H9 (cell line): Measurements from ENCODE around the gene TMOD1. TPM values are rescaled to one million over a fixed set of nuclear protein-coding genes. Genes with fewer than 3 reads are reported as not detected.

Source experiments
- DNase-seq: peaks from one replicate; pipeline ENCODE4 v3.0.0-alpha.2; 2017
- H2AFZ ChIP-seq: one replicate; pipeline ENCODE4 v1.6.1; 2013; ENCODE audit warnings: mild to moderate bottlenecking, low read length, control low read depth, moderate library complexity
- H2AK5ac ChIP-seq: 2 replicates; pipeline ENCODE4 v1.6.1; 2013; ENCODE audit warnings: low read length, control low read depth, mixed read lengths; ENCODE audit not compliant: insufficient read length
- H2BK120ac ChIP-seq: one replicate; pipeline ENCODE4 v1.6.1; 2013; ENCODE audit warnings: low read depth, mild to moderate bottlenecking, low read length, control low read depth, inconsistent platforms; ENCODE audit not compliant: poor library complexity, severe bottlenecking
- H2BK12ac ChIP-seq: 2 replicates; pipeline ENCODE4 v1.6.1; 2013; ENCODE audit warnings: low read length, control low read depth, mixed read lengths, low read depth; ENCODE audit not compliant: insufficient read length
- H2BK15ac ChIP-seq: 2 replicates; pipeline ENCODE4 v1.6.1; 2013; ENCODE audit warnings: low read depth, low read length, control low read depth
- H2BK20ac ChIP-seq: one replicate; pipeline ENCODE4 v1.6.1; 2013; ENCODE audit warnings: low read depth, mild to moderate bottlenecking, low read length, control low read depth, inconsistent platforms; ENCODE audit not compliant: poor library complexity, severe bottlenecking
- H2BK5ac ChIP-seq: 2 replicates; pipeline ENCODE4 v1.6.1; 2013; ENCODE audit warnings: low read length, control low read depth, mixed read lengths; ENCODE audit not compliant: insufficient read length
- H3K14ac ChIP-seq: 2 replicates; pipeline ENCODE4 v1.6.1; 2013; ENCODE audit warnings: low read length, control low read depth; ENCODE audit not compliant: insufficient read depth
- H3K18ac ChIP-seq: 2 replicates; pipeline ENCODE4 v1.6.1; 2013; ENCODE audit warnings: low read depth, mild to moderate bottlenecking, mixed read lengths, low read length, control low read depth; ENCODE audit not compliant: insufficient read length
- H3K23ac ChIP-seq: 2 replicates; pipeline ENCODE4 v1.6.1; 2013; ENCODE audit warnings: low read length, control low read depth, mixed read lengths, low read depth; ENCODE audit not compliant: insufficient read length
- H3K23me2 ChIP-seq: 2 replicates; pipeline ENCODE4 v1.6.1; 2013; ENCODE audit warnings: low read depth, mild to moderate bottlenecking, mixed read lengths, low read length, control low read depth; ENCODE audit not compliant: insufficient read length, poor library complexity, severe bottlenecking
- H3K27ac ChIP-seq: 2 replicates; pipeline ENCODE4 v1.5.1; 2013; ENCODE audit warnings: low read length, control low read depth, mixed read lengths, low read depth; ENCODE audit not compliant: insufficient read length
- H3K27me3 ChIP-seq: 2 replicates; pipeline ENCODE4 v1.6.1; 2013; ENCODE audit warnings: low read length, control low read depth, inconsistent platforms; ENCODE audit not compliant: insufficient read depth
- H3K4ac ChIP-seq: 2 replicates; pipeline ENCODE4 v1.6.1; 2013; ENCODE audit warnings: low read depth, mild to moderate bottlenecking, control low read depth, inconsistent platforms, low read length, moderate library complexity
- H3K4me1 ChIP-seq: 2 replicates; pipeline ENCODE4 v1.6.1; 2013; ENCODE audit warnings: low read length, control low read depth, inconsistent platforms; ENCODE audit not compliant: insufficient read depth
- H3K4me2 ChIP-seq: 2 replicates; pipeline ENCODE4 v1.6.1; 2013; ENCODE audit warnings: low read length, control low read depth, mixed read lengths; ENCODE audit not compliant: insufficient read length, insufficient read depth
- H3K56ac ChIP-seq: 2 replicates; pipeline ENCODE4 v1.6.1; 2013; ENCODE audit warnings: low read depth, mild to moderate bottlenecking, mixed read lengths, low read length, control low read depth; ENCODE audit not compliant: insufficient read length
- H3K79me1 ChIP-seq: 2 replicates; pipeline ENCODE4 v1.6.1; 2013; ENCODE audit warnings: low read depth, mild to moderate bottlenecking, moderate library complexity, low read length, control low read depth, inconsistent platforms; ENCODE audit not compliant: insufficient read depth, poor library complexity, severe bottlenecking
- H3K79me2 ChIP-seq: 2 replicates; pipeline ENCODE4 v1.6.1; 2013; ENCODE audit warnings: low read length, control low read depth, inconsistent platforms; ENCODE audit not compliant: insufficient read depth
- H3K9ac ChIP-seq: 2 replicates; pipeline ENCODE4 v1.6.1; 2013; ENCODE audit warnings: low read length, control low read depth, mixed read lengths; ENCODE audit not compliant: insufficient read length; ENCODE audit errors: extremely low read depth
- H3K9me3 ChIP-seq: one replicate; pipeline ENCODE4 v1.6.1; 2013; ENCODE audit warnings: low read depth, low read length, inconsistent platforms; ENCODE audit not compliant: control insufficient read depth
- H3T11ph ChIP-seq: one replicate; pipeline ENCODE4 v1.6.1; 2013; ENCODE audit warnings: mild to moderate bottlenecking, low read length, control low read depth, inconsistent platforms
- H4K20me1 ChIP-seq: one replicate; pipeline ENCODE4 v1.6.1; 2013; ENCODE audit not compliant: control insufficient read depth, insufficient read length, insufficient read depth
- H4K5ac ChIP-seq: 2 replicates; pipeline ENCODE4 v1.6.1; 2013; ENCODE audit warnings: low read depth, mild to moderate bottlenecking, mixed read lengths, low read length, control low read depth; ENCODE audit not compliant: insufficient read length
- H4K8ac ChIP-seq: replicated peaks from 2 replicates; pipeline ENCODE4 v1.6.1; 2013; ENCODE audit warnings: low read length, control low read depth, mixed read lengths, low read depth; ENCODE audit not compliant: insufficient read length
- H4K91ac ChIP-seq: 2 replicates; pipeline ENCODE4 v1.6.1; 2013; ENCODE audit warnings: low read depth, mild to moderate bottlenecking, moderate library complexity, mixed read lengths, low read length, control low read depth; ENCODE audit not compliant: insufficient read length
- H3K27ac Mint-ChIP-seq, 3 experiments: 2 replicates in 2 of 3; 3 replicates in 1 of 3; pipeline ENCODE4 v1.8.0; 2020 to 2021; ENCODE audit warnings: mixed read lengths in 3 of 3, mild to moderate bottlenecking in 1 of 3, moderate library complexity in 1 of 3
- H3K27me3 Mint-ChIP-seq: 2 replicates; pipeline ENCODE4 v1.8.0; 2021; ENCODE audit warnings: low read depth, mild to moderate bottlenecking, moderate library complexity, mixed read lengths
- H3K36me3 Mint-ChIP-seq, 3 experiments: 2 replicates in 2 of 3; 3 replicates in 1 of 3; pipeline ENCODE4 v1.8.0; 2020 to 2021; ENCODE audit warnings: low read depth in 3 of 3, mixed read lengths in 3 of 3; ENCODE audit not compliant: insufficient read depth in 1 of 3
- H3K4me1 Mint-ChIP-seq, 2 experiments: 2 replicates each; pipeline ENCODE4 v1.8.0; 2020; ENCODE audit warnings: mixed read lengths in 2 of 2
- H3K4me3 Mint-ChIP-seq, 2 experiments: 2 replicates in 1 of 2; 3 replicates in 1 of 2; pipeline ENCODE4 v1.8.0; 2020 to 2021; ENCODE audit warnings: mild to moderate bottlenecking in 2 of 2, mixed read lengths in 2 of 2, moderate library complexity in 1 of 2
- H3K9me3 Mint-ChIP-seq, 2 experiments: 2 replicates in 1 of 2; 3 replicates in 1 of 2; pipeline ENCODE4 v1.8.0; 2020; ENCODE audit warnings: mild to moderate bottlenecking in 2 of 2, mixed read lengths in 2 of 2, moderate library complexity in 1 of 2
- CTCF ChIP-seq: fragments of 200-600 bp; sonication (generic); conservative IDR thresholded peaks from 3 replicates; pipeline ENCODE4 v1.8.0; 2021; ENCODE audit warnings: antibody characterized with exemption, mild to moderate bottlenecking
- WGBS: extraction: QIAGEN DNeasy Blood & Tissue Kit; methylation state at CpG from one replicate; pipeline ENCODE4 v1.1.7; 2013; ENCODE audit warnings: missing lambda C conversion rate, low lambda C conversion rate, mixed read lengths; ENCODE audit not compliant: insufficient read length; ENCODE audit errors: extremely low coverage; 5-methylcytosine and 5-hydroxymethylcytosine counted together
- total RNA-seq: library from RNA; stranded (reverse); gene quantifications from 2 replicates; pipeline ENCODE4 v1.2.1, GENCODE V29; 2021

TMOD1 gene
- total RNA-seq, 1 experiment from 2014 or later: 0.98 TPM

- Histone ChIP-seq H3T11ph (no peak overlapping the region), H2BK5ac (no peak overlapping the region), H4K5ac (no peak overlapping the region), H3K79me1 (no peaks in the 10 kb centered on the region), H2AK5ac (no peak overlapping the region), H3K4me1 (no peaks in the 10 kb centered on the region), H3K27me3 (no peaks in the 10 kb centered on the region), H4K20me1 (no peaks in the 10 kb centered on the region), H3K56ac (no peak overlapping the region), H3K27ac (no peak overlapping the region), H3K79me2 (no peaks in the 10 kb centered on the region), H2BK20ac (no peak overlapping the region), H3K18ac (no peak overlapping the region), H2BK12ac (no peak overlapping the region), H4K8ac (no peak overlapping the region), H2BK120ac (no peak overlapping the region), H2AFZ (no peak overlapping the region), H3K4me2 (no peak overlapping the region), H3K23me2 (no peaks in the 10 kb centered on the region), H3K4ac (no peak overlapping the region), H3K9me3 (no peaks in the 10 kb centered on the region), H3K14ac (no peak overlapping the region), H3K23ac (no peak overlapping the region), H2BK15ac (no peak overlapping the region), H4K91ac (no peak overlapping the region), H3K9ac (no peak overlapping the region)
- Mint-ChIP-seq H3K4me1 (peaks cover 10 to 16% of the 10 kb centered on the region in 2 experiments), H3K4me3 (no peak overlapping the region; a peak in 1 of 5 replicates), H3K36me3 (no peaks in the 10 kb centered on the region; a peak in 1 of 7 replicates), H3K27ac (no peak overlapping the region), H3K9me3 (no peaks in the 10 kb centered on the region), H3K27me3 (peaks cover 5% of the 10 kb centered on the region)
- no peak for TF ChIP-seq CTCF
- WGBS: no CpG with 5 or more reads among the region's 9 CpGs
- no peak for DNase-seq
Measured at GRCh38 chr9:97514531-97514930, 13.1 kb downstream of the TMOD1 start.
